HG02588 (cell line): Measurements from ENCODE around the gene SEPTIN1.

Experiments
- ATAC-seq: cut with Tn5 transposase; IDR thresholded peaks from one replicate; pipeline ENCODE4 v1.9.1; 2021; ENCODE audit warnings: mild to moderate bottlenecking, moderate library complexity; ENCODE audit not compliant: unreplicated experiment

SEPTIN1 gene

GRCh38 chr16:30382111-30382881 is at the start of gene SEPTIN1:
TSS of gene SEPTIN1 (minus strand) at chr16:30382561. CDS start at chr16:30382542, 19 bp downstream.
- no peak for ATAC-seq

- ATAC-seq, result no peak
Measured at GRCh38 chr16:30430428-30430970, 48.1 kb upstream of the SEPTIN1 start.

- ATAC-seq, result peak; percentile 95
Measured at GRCh38 chr16:30429678-30430427, 47.5 kb upstream of the SEPTIN1 start, which contains the start of gene DCTPP1. TSS of gene DCTPP1 (minus strand) at chr16:30430030. CDS start at chr16:30429980, 50 bp downstream.

GRCh38 chr16:30429418-30429677 is 47.0 kb upstream of the SEPTIN1 start:
- ATAC-seq, result peak; percentile 3

- no peak for ATAC-seq
Measured at GRCh38 chr16:30428055-30428454, 45.7 kb upstream of the SEPTIN1 start.

- ATAC-seq, result no peak
Measured at GRCh38 chr16:30421010-30421409, 38.6 kb upstream of the SEPTIN1 start.

GRCh38 chr16:30418350-30419181 is 36.2 kb upstream of the SEPTIN1 start:
- no peak for ATAC-seq

- ATAC-seq, result peak; percentile 83
Measured at GRCh38 chr16:30417529-30418349, 35.4 kb upstream of the SEPTIN1 start.

- ATAC-seq, result no peak
Measured at GRCh38 chr16:30416624-30417528, 34.5 kb upstream of the SEPTIN1 start.

- no peak for ATAC-seq
Measured at GRCh38 chr16:30416047-30416603, 33.8 kb upstream of the SEPTIN1 start.

- ATAC-seq, result no peak
Measured at GRCh38 chr16:30414159-30414558, 31.8 kb upstream of the SEPTIN1 start.

- no peak for ATAC-seq
Measured at GRCh38 chr16:30413112-30413806, 30.9 kb upstream of the SEPTIN1 start.

- ATAC-seq, result peak; percentile 42
Measured at GRCh38 chr16:30409125-30410060, 27.0 kb upstream of the SEPTIN1 start.

GRCh38 chr16:30407804-30408534 is 25.6 kb upstream of the SEPTIN1 start:
- no peak for ATAC-seq

- peak; percentile 81 for ATAC-seq
Measured at GRCh38 chr16:30407102-30407803, 24.9 kb upstream of the SEPTIN1 start, which contains the start of gene ZNF771. TSS of gene ZNF771 (plus strand) at chr16:30407606. CDS start at chr16:30408054, 448 bp downstream.

GRCh38 chr16:30406795-30407101 is 24.4 kb upstream of the SEPTIN1 start:
- no peak for ATAC-seq
